ENCODE data around the gene PTPN11. TPM values are rescaled to one million over a fixed set of nuclear protein-coding genes. Genes with fewer than 3 reads are reported as not detected.

The PTPN11 gene
- polyA plus RNA-seq, 3 donors = 11.1 to 41.9 (median 28.8) TPM

- WGBS (ENCODE audit: insufficient coverage) = 100% methylated on average over 2 of the region's 3 CpGs
- intact Hi-C loops (cut with micrococcal nuclease) = no loop called here
These were observed 49.3 kb downstream of the PTPN11 start for GRCh38 chr12:112468046-112468445.

GRCh38 chr12:112473056-112473455 is 54.3 kb downstream of the PTPN11 start:
- Histone ChIP-seq H3K27ac (ENCODE audit: low read depth in 1 of 2, low read length in 2 of 2) (no peak overlapping the region), H2AFZ (ENCODE audit: insufficient read depth, low read depth, low read length, poor library complexity, severe bottlenecking) (no peak overlapping the region), H4K20me1 (ENCODE audit: insufficient read depth, low read length) (no peaks in the 10 kb centered on the region), H3K9ac (ENCODE audit: insufficient read depth, low read length, poor library complexity, severe bottlenecking) (no peak overlapping the region), H3K4me1 (ENCODE audit: control insufficient read depth in 1 of 2, insufficient read depth in 2 of 2, low read length in 2 of 2) (no peaks in the 10 kb centered on the region), H3K79me2 (ENCODE audit: insufficient read depth, low read length) (no peaks in the 10 kb centered on the region), H3K27me3 (ENCODE audit: control insufficient read depth in 2 of 2, insufficient read depth in 2 of 2, low read length in 2 of 2) (no peaks in the 10 kb centered on the region), H3K4me2 (replicated peaks; ENCODE audit: extremely low read depth, low read length, poor library complexity, severe bottlenecking) (no peak overlapping the region), H3K9me3 (replicated peaks in 1 of 2; ENCODE audit: control insufficient read depth in 1 of 2, insufficient read depth in 1 of 2, low read length in 2 of 2) (no peaks in the 10 kb centered on the region), H3K36me3 (replicated peaks in 1 of 2; ENCODE audit: control insufficient read depth in 1 of 2, insufficient read depth in 2 of 2, low read length in 2 of 2) (peaks cover 54 to 87% of the 10 kb centered on the region in 2 donors), H3K4me3 (replicated peaks in 1 of 3; ENCODE audit: low read depth in 2 of 3, low read length in 3 of 3) (no peak overlapping the region)
- Mint-ChIP-seq H3K4me1 (no peaks in the 10 kb centered on the region), H3K36me3 (peaks cover 56 to 84% of the 10 kb centered on the region in 2 donors), H3K27ac (peak overlapping the region in 1 of 7 donors; percentile 38), H3K27me3 (ENCODE audit: low read depth in 3 of 3) (peaks cover 0 to 4% (median 0%) of the 10 kb centered on the region in 3 donors), H3K4me3 (no peak overlapping the region), H3K9me3 (no peaks in the 10 kb centered on the region)
- no peak for DNase-seq
- intact Hi-C loops (cut with micrococcal nuclease) = no loop called here
- TF ChIP-seq CTCF (IDR thresholded peaks at IDR 0.05) = no peak
- 100% methylated on average over 3 of the region's 4 CpGs for WGBS (ENCODE audit: insufficient coverage)

More at GRCh38 chr12:112468046-112468445, 49.3 kb downstream of the PTPN11 start:
- no peaks in the 10 kb centered on the region for H3K9me3 ChIP-seq (replicated peaks in 1 of 2; ENCODE audit: control insufficient read depth in 1 of 2, insufficient read depth in 1 of 2, low read length in 2 of 2)
- H3K9ac ChIP-seq (ENCODE audit: insufficient read depth, low read length, poor library complexity, severe bottlenecking) = no peak overlapping the region
- H2AFZ ChIP-seq (ENCODE audit: insufficient read depth, low read depth, low read length, poor library complexity, severe bottlenecking) = no peak overlapping the region
- H3K27ac ChIP-seq (ENCODE audit: low read depth in 1 of 2, low read length in 2 of 2) = no peak overlapping the region
- peaks cover 29 to 68% of the 10 kb centered on the region in 2 donors for H3K36me3 ChIP-seq (replicated peaks in 1 of 2; ENCODE audit: control insufficient read depth in 1 of 2, insufficient read depth in 2 of 2, low read length in 2 of 2)
- H3K27me3 ChIP-seq (ENCODE audit: control insufficient read depth in 2 of 2, insufficient read depth in 2 of 2, low read length in 2 of 2) = no peaks in the 10 kb centered on the region
- no peaks in the 10 kb centered on the region for H3K79me2 ChIP-seq (ENCODE audit: insufficient read depth, low read length)
- no peak for TF ChIP-seq CTCF (IDR thresholded peaks at IDR 0.05)
- H3K27me3 Mint-ChIP-seq (ENCODE audit: low read depth in 3 of 3) = peaks cover 0 to 1% (median 1%) of the 10 kb centered on the region in 3 donors
- no peaks in the 10 kb centered on the region for H3K4me1 ChIP-seq (ENCODE audit: control insufficient read depth in 1 of 2, insufficient read depth in 2 of 2, low read length in 2 of 2)
- no peak for DNase-seq
- no peak overlapping the region for H3K4me3 Mint-ChIP-seq
- peak overlapping the region in 1 of 7 donors; percentile 17 for H3K27ac Mint-ChIP-seq
- no peak overlapping the region for H3K4me3 ChIP-seq (replicated peaks in 1 of 3; ENCODE audit: low read depth in 2 of 3, low read length in 3 of 3)
- H3K36me3 Mint-ChIP-seq = peaks cover 48 to 67% of the 10 kb centered on the region in 2 donors
- no peaks in the 10 kb centered on the region for H4K20me1 ChIP-seq (ENCODE audit: insufficient read depth, low read length)
- H3K4me1 Mint-ChIP-seq = no peaks in the 10 kb centered on the region
- H3K9me3 Mint-ChIP-seq = no peaks in the 10 kb centered on the region
- H3K4me2 ChIP-seq (replicated peaks; ENCODE audit: extremely low read depth, low read length, poor library complexity, severe bottlenecking) = no peak overlapping the region

All from CD14-positive monocyte (primary cell).